HepG2 (cell line): ENCODE results near the gene SNAP47. TPM values are rescaled to one million over a fixed set of nuclear protein-coding genes. Genes with fewer than 3 reads are reported as not detected.

Experiments used
- ATAC-seq: fragments of 200-7000 bp; cut with Tn5 transposase; 3 replicates; pipeline ENCODE4 v1.9.1; 2020; ENCODE audit warnings: mild to moderate bottlenecking, moderate library complexity
- BruUV-seq: library from RNA; stranded (reverse); fragments of 400-500 nt; replicated peaks from 2 replicates; lab custom pipeline; 2021; lab: Mats Ljungman, UMichigan
- CTCF ChIA-PET: fragments of 300-600 bp; formaldehyde crosslinking; extraction: SDS; loops from one replicate; lab custom pipeline; 2021; ENCODE audit warnings: low total read pairs, inconsistent platforms, low intra/inter-chr PET ratio; lab: Yijun Ruan, JAX
- POLR2A ChIA-PET: fragments of 350-600 bp; sonication (Branson Sonifier 250); formaldehyde crosslinking; loops from one replicate; lab custom pipeline; 2020; ENCODE audit warnings: antibody characterized with exemption, inconsistent platforms; lab: Yijun Ruan, JAX
- DNase-seq: peaks from one replicate; pipeline ENCODE4 v3.0.0-alpha.2; 2015; ENCODE audit warnings: low spot score
- FAIRE-seq: peaks from 3 replicates; lab custom pipeline; 2011; peaks lifted over from hg19 to GRCh38; lab: Jason Lieb, UNC
- H2AFZ ChIP-seq: one replicate; pipeline ENCODE4 v1.6.1; 2011; ENCODE audit warnings: low read length, inconsistent platforms
- H3K27ac ChIP-seq: fragments of 300-600 bp; 3 replicates; pipeline ENCODE4 v1.8.0; 2011; ENCODE audit warnings: mixed run types, mild to moderate bottlenecking, mixed read lengths, low read length, inconsistent platforms; ENCODE audit not compliant: insufficient read depth; ENCODE audit errors: extremely low read length
- H3K27me3 ChIP-seq, 2 experiments: fragments of 200-600 bp in 1 of 2; 2 replicates in 1 of 2; 3 replicates in 1 of 2; pipeline versions ENCODE4 v1.6.0 to v1.8.0; 2011; ENCODE audit warnings: low read length in 2 of 2, mild to moderate bottlenecking in 2 of 2, moderate library complexity in 2 of 2, inconsistent platforms in 1 of 2; ENCODE audit not compliant: insufficient read depth in 2 of 2, control insufficient read depth in 1 of 2
- H3K36me3 ChIP-seq, 2 experiments: fragments of 200-600 bp in 1 of 2; replicated peaks in 1 of 2; 2 replicates in 1 of 2; 3 replicates in 1 of 2; pipeline versions ENCODE4 v1.5.1 to v1.8.0; 2011; ENCODE audit warnings: low read length in 2 of 2, inconsistent platforms in 1 of 2; ENCODE audit not compliant: insufficient read depth in 2 of 2, control insufficient read depth in 1 of 2
- H3K4me1 ChIP-seq: 2 replicates; pipeline ENCODE4 v1.5.1; 2012; ENCODE audit warnings: low read length, inconsistent platforms; ENCODE audit not compliant: insufficient read depth
- H3K4me2 ChIP-seq: 2 replicates; pipeline ENCODE4 v1.6.0; 2011; ENCODE audit warnings: low read depth, low read length, inconsistent platforms
- H3K4me3 ChIP-seq, 3 experiments: fragments of 200-600 bp in 1 of 3; sonication (generic), shearing (Covaris generic) in 1 of 3; replicated peaks in 1 of 3; 2 replicates each; pipeline ENCODE4 v1.5.1; 2011 to 2016; ENCODE audit warnings: low read length in 3 of 3, inconsistent platforms in 2 of 3, low read depth in 2 of 3, mild to moderate bottlenecking in 2 of 3, control low read depth in 1 of 3, mixed read lengths in 1 of 3; ENCODE audit not compliant: insufficient read depth in 1 of 3
- H3K79me2 ChIP-seq: one replicate; pipeline ENCODE4 v1.6.1; 2011; ENCODE audit warnings: low read length, inconsistent platforms; ENCODE audit not compliant: insufficient read depth
- H3K9ac ChIP-seq: 2 replicates; pipeline ENCODE4 v1.6.0; 2011; ENCODE audit warnings: mild to moderate bottlenecking, low read depth, low read length, inconsistent platforms; ENCODE audit not compliant: insufficient read depth
- H3K9me3 ChIP-seq: 2 replicates; pipeline ENCODE4 v1.5.1; 2012; ENCODE audit warnings: mild to moderate bottlenecking, low read length
- H4K20me1 ChIP-seq: 2 replicates; pipeline ENCODE4 v1.6.0; 2011; ENCODE audit warnings: inconsistent platforms, mild to moderate bottlenecking, low read length, moderate library complexity; ENCODE audit not compliant: insufficient read depth
- AFF4 ChIP-seq: sonication (generic); formaldehyde crosslinking; IDR thresholded peaks from 2 replicates; pipeline ENCODE4 v1.4.0; 2020; ENCODE audit warnings: missing genetic modification reagents
- AKAP8 ChIP-seq: sonication (generic); formaldehyde crosslinking; IDR thresholded peaks from 2 replicates; pipeline ENCODE4 v1.5.1; 2020; ENCODE audit warnings: mild to moderate bottlenecking, missing genetic modification reagents
- ARNTL ChIP-seq: sonication (generic); formaldehyde crosslinking; IDR thresholded peaks from 2 replicates; pipeline ENCODE4 v1.4.0; 2020; ENCODE audit warnings: mild to moderate bottlenecking, missing genetic modification reagents
- ASH2L ChIP-seq: fragments of 300-600, 200-600 bp; sonication (generic); IDR thresholded peaks from 2 replicates; pipeline ENCODE4 v1.7.0; 2017; ENCODE audit warnings: low read depth, mild to moderate bottlenecking, moderate library complexity, mixed read lengths, low read length; ENCODE audit not compliant: insufficient read length
- GMEB1 ChIP-seq: sonication (generic); formaldehyde crosslinking; IDR thresholded peaks from 2 replicates; pipeline ENCODE4 v1.5.1; 2020; ENCODE audit warnings: missing genetic modification reagents, mild to moderate bottlenecking, borderline replicate concordance
- HNF4A ChIP-seq: sonication (generic); formaldehyde crosslinking; IDR thresholded peaks from 2 replicates; pipeline ENCODE4 v1.4.0; 2020; ENCODE audit warnings: missing genetic modification reagents
- KDM5A ChIP-seq: fragments of 200-600 bp; sonication (generic); IDR thresholded peaks from 2 replicates; pipeline ENCODE4 v1.7.0; 2018; ENCODE audit warnings: antibody characterized with exemption, mild to moderate bottlenecking, low read length, borderline replicate concordance
- RARA ChIP-seq: IDR thresholded peaks from 2 replicates; pipeline ENCODE4 v1.6.1; 2016; ENCODE audit warnings: missing genetic modification reagents, missing compliant biosample characterization
- SUZ12 ChIP-seq: fragments of 150-350 bp; IDR thresholded peaks from 2 replicates; pipeline ENCODE4 v1.6.1; 2014; ENCODE audit warnings: low read depth, low read length
- ZC3H13 ChIP-seq: sonication (generic); formaldehyde crosslinking; IDR thresholded peaks from 2 replicates; pipeline ENCODE4 v1.8.1; 2023; ENCODE audit warnings: mild to moderate bottlenecking, missing genetic modification reagents, moderate library complexity
- ZNF3 ChIP-seq: IDR thresholded peaks from 2 replicates; pipeline ENCODE4 v1.7.0; 2017; ENCODE audit warnings: inconsistent platforms
- ZNF33B ChIP-seq: sonication (generic); formaldehyde crosslinking; IDR thresholded peaks from 2 replicates; pipeline ENCODE4 v1.5.1; 2020; ENCODE audit warnings: mild to moderate bottlenecking, missing genetic modification reagents
- ZNF777 ChIP-seq: sonication (generic); formaldehyde crosslinking; IDR thresholded peaks from 2 replicates; pipeline ENCODE4 v1.4.0; 2020; ENCODE audit warnings: missing genetic modification reagents
- ZSCAN31 ChIP-seq: sonication (generic); formaldehyde crosslinking; IDR thresholded peaks from 2 replicates; pipeline ENCODE4 v1.5.0; 2020; ENCODE audit warnings: low read depth, mild to moderate bottlenecking, missing genetic modification reagents
- WGBS: methylation state at CpG from one replicate; pipeline ENCODE4 v1.1.6; 2017; ENCODE audit warnings: low lambda C conversion rate; 5-methylcytosine and 5-hydroxymethylcytosine counted together
- in situ Hi-C: cut with HindIII; loops from 2 replicates; pipeline ENCODE4 v1.10.0; 2017; ENCODE audit warnings: low pct_unique_long_range_greater_than_20kb; ENCODE audit not compliant: extremely low pct_ligation_motif_present
- intact Hi-C: fragments of 100-400 bp; cut with micrococcal nuclease; formaldehyde crosslinking; loops from one replicate; pipeline ENCODE4 v1.10.0; 2022; ENCODE audit not compliant: unreplicated experiment
- polyA plus RNA-seq, 8 experiments: library from polyadenylated mRNA; depleted of rRNA in 3 of 8; stranded (reverse) in 7 of 8; unstranded in 1 of 8; fragments of >200 nt; fragmentation: Illumina TruSeq in 4 of 8; extraction: Trizol in 4 of 8; gene quantifications; 2 replicates each; pipeline versions ENCODE4 v1.2.1 to v1.2.3, GENCODE V29; 2011 to 2016; ENCODE audit warnings: low read depth in 4 of 8, missing spikeins in 1 of 8, mixed read lengths in 1 of 8; ENCODE audit not compliant: insufficient read depth in 1 of 8
- total RNA-seq, 5 experiments: library from RNA; depleted of rRNA; stranded (reverse); fragments of >200 nt; fragmentation: Illumina TruSeq; extraction: Trizol; gene quantifications; 2 replicates each; pipeline ENCODE4 v1.2.3, GENCODE V29; 2016; ENCODE audit warnings: low read depth in 1 of 5
- TF ChIP-seq, protein P1 (sequence below): sonication (generic); formaldehyde crosslinking; IDR thresholded peaks from 2 replicates; pipeline ENCODE4 v1.5.0; 2020; ENCODE audit warnings: missing genetic modification reagents, mild to moderate bottlenecking, borderline replicate concordance
- TF ChIP-seq, protein P2 (sequence below): sonication (generic); formaldehyde crosslinking; IDR thresholded peaks from 2 replicates; pipeline ENCODE4 v1.5.1; 2020; ENCODE audit warnings: missing genetic modification reagents, mild to moderate bottlenecking, borderline replicate concordance

The SNAP47 gene
- total and polyA plus RNA-seq, 2 of the 13 experiments (the other 11 are each of a cell fraction or from before 2014, with no cell fraction given): 13.6 to 25.1 TPM

DNA sequence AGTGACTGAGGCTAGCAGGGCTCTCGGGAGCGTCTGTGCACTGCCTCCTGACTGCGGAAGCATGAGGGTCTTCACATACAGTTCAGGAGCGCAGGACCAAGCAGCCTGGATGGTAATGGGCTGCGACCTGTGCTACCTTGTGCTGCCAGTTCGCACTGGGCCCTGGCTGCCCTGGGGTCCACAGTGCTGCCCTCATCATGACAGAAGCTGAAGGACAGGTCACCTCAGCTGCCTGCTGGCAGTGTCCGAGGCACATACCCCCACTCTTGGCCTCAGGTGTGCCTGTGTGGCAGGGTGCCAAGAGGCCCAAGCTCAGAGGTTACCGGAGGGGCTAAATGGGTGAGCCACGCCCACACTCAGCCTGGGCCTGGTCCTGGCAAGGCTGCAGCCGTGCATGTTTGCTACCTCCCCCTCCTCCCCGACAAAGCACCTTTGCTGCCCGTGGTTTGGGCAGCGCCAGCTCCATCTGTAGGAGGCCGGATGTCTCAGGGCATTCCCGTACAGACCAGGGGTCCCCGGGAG lies 4.5 kb upstream of the SNAP47 start (continued):
- TF ChIP-seq AFF4 (no peak), ZNF777 (CRISPR knock-in tag) (no peak), ZNF3 (no peak), ARNTL (CRISPR knock-in tag) (no peak), AKAP8 (CRISPR knock-in tag) (peak; percentile 82; the same call in 1 of the 2 replicates), GMEB1 (CRISPR knock-in tag) (no peak), HNF4A (CRISPR knock-in tag) (peak; percentile 35; the same call in 1 of the 2 replicates)

DNA sequence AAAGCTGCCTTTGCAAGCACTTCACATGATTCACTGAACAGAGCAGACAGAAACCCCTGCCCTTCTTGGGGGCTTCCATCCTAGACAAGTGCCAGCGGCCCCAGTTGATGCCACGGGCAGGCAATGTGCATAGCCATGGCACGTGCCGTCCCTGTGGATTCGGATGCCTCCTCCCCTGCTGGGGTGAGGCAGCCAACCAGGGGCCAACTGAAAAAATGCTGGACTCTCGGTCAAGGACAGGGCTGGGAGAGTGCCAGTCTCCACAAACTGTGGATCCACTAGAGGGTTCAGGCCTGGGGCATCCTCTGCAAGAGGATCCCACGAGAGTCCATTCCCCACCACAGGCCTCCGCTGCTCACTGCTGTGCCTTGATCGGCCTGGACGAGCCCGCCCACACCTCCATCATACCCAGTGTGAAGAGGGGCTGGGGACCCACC lies 4.0 kb upstream of the SNAP47 start:
- ChIA-PET POLR2A (no interaction called here), CTCF (no interaction called here)
- H3K4me2 ChIP-seq: no peak overlapping the region
- H3K4me1 ChIP-seq: peaks cover 54% of the 10 kb centered on the region
- H3K79me2 ChIP-seq: peaks cover 20% of the 10 kb centered on the region
- BruUV-seq: no TSS peak
- H3K27ac ChIP-seq: peak overlapping the region; percentile 32
- no peak for DNase-seq
- no peak overlapping the region for H3K4me3 ChIP-seq
- intact Hi-C loops: no loop called here
- no peak for FAIRE-seq
- WGBS: 49% methylated on average over 2 of the region's 11 CpGs
- peaks cover 9% of the 10 kb centered on the region; the same call in 1 of the 2 replicates for H4K20me1 ChIP-seq
- no peaks in the 10 kb centered on the region for H3K9me3 ChIP-seq
- no peak overlapping the region for H3K9ac ChIP-seq
- ATAC-seq: no peak
- peaks cover 4 to 9% of the 10 kb centered on the region in 2 experiments; a peak in 1 of 5 replicates for H3K36me3 ChIP-seq
- no peaks in the 10 kb centered on the region; a peak in 1 of 5 replicates for H3K27me3 ChIP-seq
- no peak overlapping the region for H2AFZ ChIP-seq
- in situ Hi-C loops: no loop called here
- TF ChIP-seq, protein P1, sequence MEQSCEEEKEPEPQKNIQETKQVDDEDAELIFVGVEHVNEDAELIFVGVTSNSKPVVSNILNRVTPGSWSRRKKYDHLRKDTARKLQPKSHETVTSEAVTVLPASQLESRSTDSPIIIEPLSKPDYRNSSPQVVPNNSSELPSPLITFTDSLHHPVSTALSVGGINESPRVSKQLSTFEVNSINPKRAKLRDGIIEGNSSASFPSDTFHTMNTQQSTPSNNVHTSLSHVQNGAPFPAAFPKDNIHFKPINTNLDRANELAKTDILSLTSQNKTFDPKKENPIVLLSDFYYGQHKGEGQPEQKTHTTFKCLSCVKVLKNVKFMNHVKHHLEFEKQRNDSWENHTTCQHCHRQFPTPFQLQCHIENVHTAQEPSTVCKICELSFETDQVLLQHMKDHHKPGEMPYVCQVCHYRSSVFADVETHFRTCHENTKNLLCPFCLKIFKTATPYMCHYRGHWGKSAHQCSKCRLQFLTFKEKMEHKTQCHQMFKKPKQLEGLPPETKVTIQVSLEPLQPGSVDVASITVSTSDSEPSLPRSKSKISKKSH: peak; percentile 62; the same call in 1 of the 2 replicates
- TF ChIP-seq RARA (CRISPR knock-in tag) (peak; percentile 19; the same call in 1 of the 2 replicates), ZSCAN31 (CRISPR knock-in tag) (0 out of 2 replicates have a peak, but pooled peaks have one; percentile 40), SUZ12 (no peak), KDM5A (no peak), ZC3H13 (peak; percentile 19; the same call in 1 of the 2 replicates), ASH2L (no peak), ZNF33B (CRISPR knock-in tag) (no peak)
- TF ChIP-seq, protein P2, sequence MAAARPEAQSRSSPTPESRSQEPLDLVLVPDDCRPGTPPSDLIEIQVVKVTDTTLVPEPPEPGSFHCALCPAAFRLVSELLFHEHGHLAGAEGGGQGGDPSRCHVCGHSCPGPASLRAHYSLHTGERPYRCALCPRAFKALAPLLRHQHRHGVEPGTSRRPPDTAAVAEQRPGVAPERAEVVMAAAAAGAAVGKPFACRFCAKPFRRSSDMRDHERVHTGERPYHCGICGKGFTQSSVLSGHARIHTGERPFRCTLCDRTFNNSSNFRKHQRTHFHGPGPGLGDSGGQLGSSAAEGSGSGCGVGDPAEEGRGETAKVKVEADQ (CRISPR knock-in tag): no peak
